NT2/D1 (cell line): ENCODE data around the gene CDC14B.

ENCODE experiments used
- SUZ12 ChIP-seq: IDR thresholded peaks from 2 replicates; pipeline ENCODE4 v1.6.1; 2011; ENCODE audit not compliant: insufficient read length, insufficient read depth; ENCODE audit errors: extremely low read depth
- YY1 ChIP-seq: IDR thresholded peaks from 2 replicates; pipeline ENCODE4 v1.6.1; 2011; ENCODE audit not compliant: insufficient read length, insufficient read depth
- ZNF274 ChIP-seq: IDR thresholded peaks from 2 replicates; pipeline ENCODE4 v1.6.1; 2011; ENCODE audit warnings: mild to moderate bottlenecking, low read depth, low read length

- TF ChIP-seq SUZ12 (no peak), YY1 (no peak), ZNF274 (no peak)
Measured at GRCh38 chr9:96522366-96522765, 97.3 kb downstream of the CDC14B start.
